D721Med (cell line): ENCODE data around the gene AK4.
"Not testable (repeated sequence)": the region's sequence is repeated elsewhere in the genome, so short reads cannot be mapped to it uniquely, and the experiment has no call there.

Experiments used
- DNase-seq: peaks from one replicate; pipeline ENCODE4 v3.0.0; 2011; ENCODE audit warnings: low spot score; ENCODE audit not compliant: insufficient read length
- FAIRE-seq: peaks from 2 replicates; lab custom pipeline; 2011; peaks lifted over from hg19 to GRCh38; lab: Jason Lieb, UNC
- TF ChIP-seq, protein P1 (sequence below): IDR thresholded peaks from 2 replicates; pipeline ENCODE4 v1.5.1; 2012; ENCODE audit warnings: mild to moderate bottlenecking, control low read depth; ENCODE audit not compliant: insufficient read depth; ENCODE audit errors: missing control alignments

Gene AK4

GRCh38 chr1:65230731-65231481 lies 82.9 kb downstream of the AK4 start:
- DNase-seq (no peak), FAIRE-seq (no peak)
- TF ChIP-seq, protein P1, sequence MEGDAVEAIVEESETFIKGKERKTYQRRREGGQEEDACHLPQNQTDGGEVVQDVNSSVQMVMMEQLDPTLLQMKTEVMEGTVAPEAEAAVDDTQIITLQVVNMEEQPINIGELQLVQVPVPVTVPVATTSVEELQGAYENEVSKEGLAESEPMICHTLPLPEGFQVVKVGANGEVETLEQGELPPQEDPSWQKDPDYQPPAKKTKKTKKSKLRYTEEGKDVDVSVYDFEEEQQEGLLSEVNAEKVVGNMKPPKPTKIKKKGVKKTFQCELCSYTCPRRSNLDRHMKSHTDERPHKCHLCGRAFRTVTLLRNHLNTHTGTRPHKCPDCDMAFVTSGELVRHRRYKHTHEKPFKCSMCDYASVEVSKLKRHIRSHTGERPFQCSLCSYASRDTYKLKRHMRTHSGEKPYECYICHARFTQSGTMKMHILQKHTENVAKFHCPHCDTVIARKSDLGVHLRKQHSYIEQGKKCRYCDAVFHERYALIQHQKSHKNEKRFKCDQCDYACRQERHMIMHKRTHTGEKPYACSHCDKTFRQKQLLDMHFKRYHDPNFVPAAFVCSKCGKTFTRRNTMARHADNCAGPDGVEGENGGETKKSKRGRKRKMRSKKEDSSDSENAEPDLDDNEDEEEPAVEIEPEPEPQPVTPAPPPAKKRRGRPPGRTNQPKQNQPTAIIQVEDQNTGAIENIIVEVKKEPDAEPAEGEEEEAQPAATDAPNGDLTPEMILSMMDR, result no peak

GRCh38 chr1:65231718-65232330 lies 83.8 kb downstream of the AK4 start:
- TF ChIP-seq, protein P1, result no peak
- FAIRE-seq (no peak), DNase-seq (no peak)

DNA sequence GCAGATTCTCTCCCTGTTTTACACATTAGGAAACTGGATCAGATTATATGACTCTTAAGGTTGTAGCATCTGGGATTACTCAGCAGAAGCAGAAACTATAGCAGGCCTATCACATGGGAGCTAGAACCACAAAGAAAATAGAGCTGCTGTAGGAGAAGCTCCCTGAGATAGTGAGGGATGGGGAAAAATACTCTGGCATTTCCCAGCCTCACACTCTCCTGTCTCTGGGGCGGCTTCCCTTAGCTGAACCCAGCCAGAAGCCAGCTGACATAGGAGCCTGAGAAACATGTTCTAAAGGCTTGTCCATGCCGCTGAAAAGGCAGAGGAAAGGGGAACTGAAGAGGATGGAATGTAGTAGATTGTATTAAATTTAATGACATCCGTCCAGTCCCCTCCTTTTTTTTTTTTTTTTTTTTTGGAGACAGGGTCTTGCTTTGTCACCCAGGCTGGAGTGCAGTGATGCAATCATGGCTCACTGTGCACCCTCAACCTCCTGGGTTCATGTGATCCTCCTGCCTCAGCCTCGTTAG lies 84.5 kb downstream of the AK4 start:
- DNase-seq (no peak), FAIRE-seq (no peak)
- TF ChIP-seq, protein P1, result no peak

DNA sequence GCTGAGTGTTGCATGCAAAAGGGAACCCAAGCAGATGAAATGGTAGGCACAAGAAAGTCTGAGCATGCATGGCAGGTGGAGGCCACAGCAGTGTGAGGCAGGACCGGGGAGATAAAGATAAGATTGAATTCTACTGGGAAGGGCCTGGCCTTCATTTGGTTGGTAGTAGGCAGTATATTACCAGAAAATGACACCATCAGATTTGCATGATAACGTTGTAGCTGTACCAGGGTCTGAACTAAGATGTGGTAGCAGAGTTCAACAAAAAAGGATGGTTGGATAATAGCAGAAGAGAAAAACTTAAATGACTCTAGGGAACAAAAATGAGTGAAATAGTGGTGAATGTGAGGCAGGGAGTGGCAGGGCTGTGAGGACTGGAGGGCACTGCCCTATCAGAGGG lies 85.8 kb downstream of the AK4 start:
- DNase-seq, result no peak
- FAIRE-seq, result no peak

GRCh38 chr1:65235867-65236805 lies 88.1 kb downstream of the AK4 start:
- TF ChIP-seq, protein P1, result peak; percentile 61
- no peak for DNase-seq
- peak; percentile 88 for FAIRE-seq

More for the DNA sequence above, 85.8 kb downstream of the AK4 start:
- TF ChIP-seq, protein P1, result no peak

- DNase-seq, FAIRE-seq: not testable (repeated sequence)
Observed at GRCh38 chr1:65237088-65237487, 89.1 kb downstream of the AK4 start.

GRCh38 chr1:65237503-65237902 lies 89.5 kb downstream of the AK4 start:
- TF ChIP-seq, protein P1, result no peak
- DNase-seq (no peak), FAIRE-seq (no peak)
